GM12872 (cell line): ENCODE data around the gene GRM1.

Experiments
- CTCF ChIP-seq: IDR thresholded peaks from 3 replicates; pipeline ENCODE4 v1.5.1; 2011; ENCODE audit warnings: low read depth, mild to moderate bottlenecking, low read length, moderate library complexity; ENCODE audit not compliant: insufficient read depth

Gene GRM1

GRCh38 chr6:146426516-146426915, 397.7 kb downstream of the GRM1 start:
- no peak for TF ChIP-seq CTCF

GRCh38 chr6:146429831-146430230, 401.0 kb downstream of the GRM1 start:
- no peak for TF ChIP-seq CTCF

GRCh38 chr6:146433881-146434731, 405.2 kb downstream of the GRM1 start:
- no peak for TF ChIP-seq CTCF

GRCh38 chr6:146434732-146435390, 406.0 kb downstream of the GRM1 start:
- TF ChIP-seq CTCF: no peak

GRCh38 chr6:146441907-146442306, 413.0 kb downstream of the GRM1 start:
- no peak for TF ChIP-seq CTCF

GRCh38 chr6:146444189-146444588, 415.3 kb downstream of the GRM1 start:
- TF ChIP-seq CTCF: no peak

GRCh38 chr6:146445233-146445632, 416.4 kb downstream of the GRM1 start:
- TF ChIP-seq CTCF: no peak
